Left ventricle myocardium inferior (tissue), 1 donor: ENCODE data around the gene GBP6. TPM values are rescaled to one million over a fixed set of nuclear protein-coding genes. Genes with fewer than 3 reads are reported as not detected.
"Not testable (repeated sequence)": the region's sequence is repeated elsewhere in the genome, so short reads cannot be mapped to it uniquely, and the experiment has no call there.

Source experiments
- DNase-seq: peaks from one replicate; pipeline ENCODE4 v3.0.0-alpha.2; 2020
- H3K27ac ChIP-seq: fragments of 200-600 bp; replicated peaks from 2 replicates; pipeline ENCODE4 v1.8.0; 2021
- H3K27me3 ChIP-seq: fragments of 200-600 bp; 2 replicates; pipeline ENCODE4 v1.8.0; 2021; ENCODE audit warnings: low read depth
- H3K36me3 ChIP-seq: fragments of 200-600 bp; 2 replicates; pipeline ENCODE4 v1.8.0; 2021
- H3K4me1 ChIP-seq: fragments of 200-600 bp; 2 replicates; pipeline ENCODE4 v1.8.0; 2021
- H3K4me3 ChIP-seq: fragments of 200-600 bp; 2 replicates; pipeline ENCODE4 v1.8.0; 2021; ENCODE audit warnings: mild to moderate bottlenecking, moderate library complexity
- H3K9me3 ChIP-seq: fragments of 200-600 bp; replicated peaks from 2 replicates; pipeline ENCODE4 v1.8.0; 2021
- intact Hi-C: fragments of 100-400 bp; cut with micrococcal nuclease; formaldehyde crosslinking; loops from one replicate; pipeline ENCODE4 v1.11.0; 2022
- total RNA-seq: library from RNA; stranded (reverse); fragmentation: NEBNext Ultra II Directional; extraction: Animal tissue kit (Norgen Biotek cat#: 25700); gene quantifications from one replicate; pipeline ENCODE4 v1.2.1, GENCODE V29; 2021
- TF ChIP-seq, protein P1 (sequence below): fragments of 200-600 bp; IDR thresholded peaks from 2 replicates; pipeline ENCODE4 v1.8.0; 2021; ENCODE audit warnings: antibody characterized with exemption, mild to moderate bottlenecking, borderline replicate concordance
- donor health status: DM: no; HTN: yes; CAD: no; lungs with severe emphysema.

The GBP6 gene
- total RNA-seq, 1 donor from 2014 or later, result 0.08 TPM

DNA sequence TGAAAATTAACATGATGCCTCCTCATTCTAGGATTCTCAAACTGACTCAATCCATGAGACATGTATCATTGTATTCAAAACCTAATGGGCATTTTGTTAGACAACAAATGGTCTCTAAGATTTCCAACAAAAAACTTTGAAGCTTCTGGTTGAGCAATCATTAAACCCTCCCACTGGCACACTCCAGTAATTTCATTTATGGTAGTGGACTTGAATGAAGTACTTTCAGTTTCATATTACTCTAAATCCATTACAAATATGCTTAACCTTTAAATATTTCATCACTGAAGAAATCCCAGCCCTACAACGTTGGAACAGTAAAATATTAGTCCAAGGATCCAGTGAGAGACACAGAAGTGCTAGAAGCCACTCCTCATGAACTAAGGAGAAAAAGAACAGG lies 43.5 kb downstream of the GBP6 start:
- no peaks in the 10 kb centered on the region for H3K9me3 ChIP-seq
- H3K27ac ChIP-seq, result peak overlapping the region; percentile 78
- no peaks in the 10 kb centered on the region for H3K36me3 ChIP-seq
- peaks cover 13% of the 10 kb centered on the region for H3K4me1 ChIP-seq
- no peak for DNase-seq
- H3K4me3 ChIP-seq, result peak overlapping the region; percentile 63
- intact Hi-C loops, result no loop called here
- TF ChIP-seq, protein P1, sequence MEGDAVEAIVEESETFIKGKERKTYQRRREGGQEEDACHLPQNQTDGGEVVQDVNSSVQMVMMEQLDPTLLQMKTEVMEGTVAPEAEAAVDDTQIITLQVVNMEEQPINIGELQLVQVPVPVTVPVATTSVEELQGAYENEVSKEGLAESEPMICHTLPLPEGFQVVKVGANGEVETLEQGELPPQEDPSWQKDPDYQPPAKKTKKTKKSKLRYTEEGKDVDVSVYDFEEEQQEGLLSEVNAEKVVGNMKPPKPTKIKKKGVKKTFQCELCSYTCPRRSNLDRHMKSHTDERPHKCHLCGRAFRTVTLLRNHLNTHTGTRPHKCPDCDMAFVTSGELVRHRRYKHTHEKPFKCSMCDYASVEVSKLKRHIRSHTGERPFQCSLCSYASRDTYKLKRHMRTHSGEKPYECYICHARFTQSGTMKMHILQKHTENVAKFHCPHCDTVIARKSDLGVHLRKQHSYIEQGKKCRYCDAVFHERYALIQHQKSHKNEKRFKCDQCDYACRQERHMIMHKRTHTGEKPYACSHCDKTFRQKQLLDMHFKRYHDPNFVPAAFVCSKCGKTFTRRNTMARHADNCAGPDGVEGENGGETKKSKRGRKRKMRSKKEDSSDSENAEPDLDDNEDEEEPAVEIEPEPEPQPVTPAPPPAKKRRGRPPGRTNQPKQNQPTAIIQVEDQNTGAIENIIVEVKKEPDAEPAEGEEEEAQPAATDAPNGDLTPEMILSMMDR, result no peak
- no peaks in the 10 kb centered on the region for H3K27me3 ChIP-seq

- DNase-seq, H3K27me3 ChIP-seq, H3K36me3 ChIP-seq, H3K9me3 ChIP-seq, intact Hi-C loops: not testable (repeated sequence)
- Histone ChIP-seq H3K27ac (peak overlapping the region; percentile 78), H3K4me1 (peaks cover 13% of the 10 kb centered on the region), H3K4me3 (peak overlapping the region; percentile 63)
Measured at GRCh38 chr1:89407768-89408167, 43.9 kb downstream of the GBP6 start.

DNA sequence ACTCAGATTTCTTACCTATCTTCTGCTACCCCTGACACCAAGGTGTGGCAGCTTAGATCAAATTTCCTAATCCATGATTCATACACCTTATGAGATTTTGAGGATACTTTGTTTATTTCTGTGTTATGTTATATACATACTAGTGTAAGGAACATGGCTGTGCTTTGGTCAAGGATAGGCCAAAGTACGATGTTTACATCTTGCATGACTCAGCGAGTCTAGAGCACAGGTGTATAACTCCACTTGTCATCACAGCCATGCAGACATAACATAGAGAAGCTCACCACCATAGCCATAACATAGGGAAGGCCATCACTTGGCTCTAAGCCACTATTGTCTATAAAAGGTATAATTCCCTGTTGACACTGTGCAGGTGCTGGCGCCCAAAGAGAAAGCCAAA lies 61.2 kb downstream of the GBP6 start:
- DNase-seq, result no peak
- TF ChIP-seq, protein P1, result no peak
- Histone ChIP-seq H3K27me3 (no peaks in the 10 kb centered on the region), H3K36me3 (peaks cover 4% of the 10 kb centered on the region), H3K4me1 (no peaks in the 10 kb centered on the region), H3K9me3 (no peaks in the 10 kb centered on the region), H3K4me3 (no peak overlapping the region), H3K27ac (no peak overlapping the region)
- intact Hi-C loops, result no loop called here

DNA sequence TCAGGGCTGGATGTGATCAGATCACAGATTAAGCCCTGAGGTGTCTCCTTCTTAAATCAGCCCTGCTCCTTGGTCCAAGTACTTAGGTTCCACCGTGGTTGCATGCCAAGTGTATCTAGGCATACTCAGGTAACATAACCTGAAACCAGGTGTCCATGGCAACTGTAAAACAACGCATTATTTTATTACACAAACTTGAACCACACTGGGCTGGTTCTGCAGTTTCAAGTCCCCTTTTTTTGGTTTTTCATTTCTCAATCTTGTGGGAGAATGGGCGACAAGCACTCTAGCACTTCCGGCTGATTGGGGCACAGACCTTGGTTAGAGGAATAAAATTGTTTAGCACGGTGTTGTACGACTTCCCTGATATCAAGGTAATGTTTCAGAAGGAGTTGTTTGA lies 65.2 kb downstream of the GBP6 start:
- DNase-seq, result no peak
- no peaks in the 10 kb centered on the region for H3K4me1 ChIP-seq
- H3K9me3 ChIP-seq, result no peaks in the 10 kb centered on the region
- H3K27me3 ChIP-seq, result no peaks in the 10 kb centered on the region
- intact Hi-C loops, result no loop called here
- H3K36me3 ChIP-seq, result no peaks in the 10 kb centered on the region
- no peak overlapping the region for H3K4me3 ChIP-seq
- TF ChIP-seq, protein P1, result no peak
- H3K27ac ChIP-seq, result no peak overlapping the region

DNA sequence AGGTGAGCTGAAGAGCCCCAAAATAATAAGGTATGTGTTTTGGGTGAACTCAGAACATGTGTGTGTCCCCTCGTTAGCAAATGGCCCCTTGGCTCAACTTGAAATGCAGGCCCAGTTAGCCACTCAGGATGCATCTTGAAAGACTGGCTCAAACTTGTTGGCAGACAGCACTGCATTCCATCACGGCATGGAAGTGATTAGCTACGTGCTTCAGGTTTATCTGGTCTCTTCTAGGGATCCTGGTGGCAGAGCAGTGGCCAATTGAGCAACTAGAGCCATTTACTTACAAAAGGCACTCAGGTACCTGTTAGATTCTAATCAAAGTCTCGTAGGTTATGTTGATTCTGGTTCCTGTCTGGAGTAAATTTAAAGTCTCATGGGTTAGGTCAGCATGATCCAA lies 65.8 kb downstream of the GBP6 start:
- H3K27me3 ChIP-seq, H3K4me1 ChIP-seq, intact Hi-C loops, H3K27ac ChIP-seq, H3K36me3 ChIP-seq, H3K9me3 ChIP-seq, H3K4me3 ChIP-seq, DNase-seq: not testable (repeated sequence)

GRCh38 chr1:89433421-89433820 lies 69.6 kb downstream of the GBP6 start:
- TF ChIP-seq, protein P1, result no peak
- DNase-seq, result no peak
- H3K4me1 ChIP-seq, result no peaks in the 10 kb centered on the region

DNA sequence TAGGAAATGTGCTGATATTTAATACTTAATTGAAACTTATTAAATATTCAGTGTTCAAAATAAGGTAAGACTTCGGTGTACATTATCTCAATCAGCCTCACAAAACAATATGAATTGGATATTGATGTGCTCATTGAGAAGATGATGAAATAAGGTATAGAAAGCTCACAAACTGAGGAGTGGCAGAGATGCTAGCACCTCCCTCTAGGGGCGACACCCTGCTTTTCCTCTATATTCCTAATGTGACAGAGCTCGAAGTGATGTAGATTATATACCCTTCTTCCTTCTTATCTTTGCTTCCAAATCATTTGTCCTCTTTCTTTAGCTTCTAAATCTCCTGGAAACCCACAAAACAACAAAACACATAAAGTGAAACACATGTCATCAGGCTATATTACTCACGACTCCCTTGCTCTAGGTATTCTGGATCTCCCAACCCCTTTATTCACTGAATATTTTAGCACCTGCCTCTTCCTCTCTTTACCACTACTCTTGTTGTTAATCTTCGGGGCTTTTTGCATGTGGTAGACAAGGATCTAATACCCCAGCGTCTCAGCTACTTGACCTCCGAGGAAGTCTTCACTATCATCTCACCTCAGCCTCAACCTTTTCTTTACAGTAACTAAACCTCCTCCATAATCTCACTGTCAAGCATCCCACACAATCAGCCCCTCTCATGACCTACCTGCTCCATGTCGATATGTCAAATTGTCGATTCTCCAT lies 70.4 kb downstream of the GBP6 start:
- intact Hi-C loops, H3K4me3 ChIP-seq, H3K27me3 ChIP-seq, H3K4me1 ChIP-seq, DNase-seq, H3K27ac ChIP-seq, H3K36me3 ChIP-seq: not testable (repeated sequence)
- H3K9me3 ChIP-seq, result peaks cover 24% of the 10 kb centered on the region

More at GRCh38 chr1:89433421-89433820, 69.6 kb downstream of the GBP6 start:
- Histone ChIP-seq H3K27ac (no peak overlapping the region), H3K4me3 (no peak overlapping the region), H3K36me3 (no peaks in the 10 kb centered on the region), H3K9me3 (peaks cover 16% of the 10 kb centered on the region), H3K27me3 (no peaks in the 10 kb centered on the region)
- intact Hi-C loops, result no loop called here

Other genes starting within 250 kb of the GBP6 start
- 8.8 TPM for gene GBP2, start 237.9 kb upstream of the GBP6 start, total RNA-seq
- gene GBP7, start 188.1 kb upstream of the GBP6 start, total RNA-seq, result 0.11 TPM
- 6.2 TPM for gene GBP4, start 165.1 kb upstream of the GBP6 start, total RNA-seq
- 0.44 TPM for gene GBP5, start 91.2 kb upstream of the GBP6 start, total RNA-seq
- gene LRRC8B, start 160.8 kb downstream of the GBP6 start, total RNA-seq, result 3.6 TPM